Esophagus muscularis mucosa (tissue), 4 donors: Measurements from ENCODE around the gene PLEKHG4B. TPM values are rescaled to one million over a fixed set of nuclear protein-coding genes. Genes with fewer than 3 reads are reported as not detected.

Experiments used
- DNase-seq: peaks from one replicate; pipeline ENCODE4 v3.0.0-alpha.2; 2017; ENCODE audit errors: extremely low spot score
- H3K27ac ChIP-seq, 4 donors: fragments of 200-600 bp; sonication (generic); replicated peaks in 1 of 4; 1 replicate in 3 of 4; 2 replicates in 1 of 4; pipeline ENCODE4 v1.5.1; 2016 to 2019; ENCODE audit warnings: mild to moderate bottlenecking in 1 of 4
- H3K27me3 ChIP-seq, 4 donors: fragments of 200-600 bp; sonication (generic); one replicate each; pipeline versions ENCODE4 v1.5.1 to v1.6.0; 2016 to 2019
- H3K36me3 ChIP-seq, 4 donors: fragments of 200-600 bp; sonication (generic); one replicate each; pipeline ENCODE4 v1.5.1; 2016 to 2019
- H3K4me1 ChIP-seq, 4 donors: fragments of 200-600 bp; sonication (generic); one replicate each; pipeline ENCODE4 v1.5.1; 2016 to 2019
- H3K4me3 ChIP-seq, 4 donors: fragments of 200-600 bp; sonication (generic); 1 replicate in 2 of 4; 2 replicates in 2 of 4; pipeline ENCODE4 v1.5.1; 2016 to 2019; ENCODE audit warnings: mild to moderate bottlenecking in 4 of 4, moderate library complexity in 1 of 4
- H3K9me3 ChIP-seq, 4 donors: fragments of 200-600 bp; sonication (generic); 1 replicate in 3 of 4; 2 replicates in 1 of 4; pipeline ENCODE4 v1.5.1; 2016 to 2019
- CTCF ChIP-seq, 3 experiments: fragments of 200-600 bp in 2 of 3; fragments of 450-650 bp in 1 of 3; sonication (generic) in 2 of 3; IDR thresholded peaks; one replicate each; pipeline ENCODE4 v1.5.1; 2017 to 2019; ENCODE audit warnings: antibody characterized with exemption in 3 of 3, mild to moderate bottlenecking in 2 of 3, moderate library complexity in 1 of 3
- EP300 ChIP-seq: sonication (generic); formaldehyde crosslinking; IDR thresholded peaks from one replicate; pipeline ENCODE4 v1.6.1; 2017; ENCODE audit warnings: antibody characterized with exemption
- POLR2A ChIP-seq: fragments of 450-650 bp; IDR thresholded peaks from one replicate; pipeline ENCODE4 v1.6.1; 2017; ENCODE audit warnings: antibody characterized with exemption, moderate library complexity, mild to moderate bottlenecking, low read depth
- POLR2AphosphoS5 ChIP-seq, 2 donors: sonication (generic); formaldehyde crosslinking; IDR thresholded peaks; one replicate each; pipeline ENCODE4 v1.6.1; 2017; ENCODE audit warnings: antibody characterized with exemption in 2 of 2
- WGBS: methylation state at CpG from one replicate; pipeline ENCODE4 v1.1.5; 2018; 5-methylcytosine and 5-hydroxymethylcytosine counted together
- intact Hi-C: fragments of 100-400 bp; cut with DNase I; formaldehyde crosslinking; loops from one replicate; pipeline ENCODE4 v1.15.1; 2023
- total RNA-seq, 4 donors: library from RNA; depleted of rRNA; stranded (reverse); fragments of >200 nt; gene quantifications; one replicate each; pipeline versions ENCODE4 v1.1.0 to v1.2.1, GENCODE V29; 2016

Gene PLEKHG4B
- total RNA-seq, 4 donors from 2014 or later: under 0.01 to 0.46 TPM; not detected in 2

- H3K27ac ChIP-seq: no peak overlapping the region
- H3K27me3 ChIP-seq: peaks cover 0 to 16% (median 0%) of the 10 kb centered on the region in 4 donors
- TF ChIP-seq POLR2A: no peak
- TF ChIP-seq POLR2AphosphoS5 (IDR thresholded peaks at IDR 0.05): no peak
- TF ChIP-seq CTCF (IDR thresholded peaks at IDR 0.05): no peak
- TF ChIP-seq EP300: no peak
- H3K4me3 ChIP-seq: no peak overlapping the region
- peaks cover 0 to 16% (median 6%) of the 10 kb centered on the region in 4 donors for H3K9me3 ChIP-seq
- no peaks in the 10 kb centered on the region for H3K36me3 ChIP-seq
- peak; percentile 87 for DNase-seq
- intact Hi-C loops: no loop called here
- 95% methylated on average over 5 of the region's 5 CpGs for WGBS
- H3K4me1 ChIP-seq: no peaks in the 10 kb centered on the region
These were observed 27.6 kb downstream of the PLEKHG4B start for GRCh38 chr5:119486-120097.

- H3K4me3 ChIP-seq: no peak overlapping the region
- DNase-seq: no peak
- 83% methylated on average over 4 of the region's 4 CpGs for WGBS
- H3K27ac ChIP-seq: no peak overlapping the region
- TF ChIP-seq POLR2A (no peak), CTCF (IDR thresholded peaks at IDR 0.05) (no peak), EP300 (no peak), POLR2AphosphoS5 (IDR thresholded peaks at IDR 0.05) (no peak)
- intact Hi-C loops: no loop called here
- no peaks in the 10 kb centered on the region for H3K36me3 ChIP-seq
- peaks cover 0 to 13% (median 11%) of the 10 kb centered on the region in 4 donors for H3K9me3 ChIP-seq
- H3K27me3 ChIP-seq: peaks cover 0 to 14% (median 0%) of the 10 kb centered on the region in 4 donors
- no peaks in the 10 kb centered on the region for H3K4me1 ChIP-seq
These were observed 29.5 kb downstream of the PLEKHG4B start for GRCh38 chr5:121432-121831.

GRCh38 chr5:125815-126214 lies 33.8 kb downstream of the PLEKHG4B start:
- Histone ChIP-seq H3K9me3 (peaks cover 0 to 14% (median 11%) of the 10 kb centered on the region in 4 donors), H3K4me3 (no peak overlapping the region), H3K36me3 (no peaks in the 10 kb centered on the region), H3K27me3 (no peaks in the 10 kb centered on the region), H3K4me1 (peaks cover 0 to 14% (median 9%) of the 10 kb centered on the region in 4 donors), H3K27ac (no peak overlapping the region)
- intact Hi-C loops: no loop called here
- no peak for DNase-seq
- TF ChIP-seq POLR2AphosphoS5 (IDR thresholded peaks at IDR 0.05) (no peak), CTCF (IDR thresholded peaks at IDR 0.05) (no peak), POLR2A (no peak), EP300 (no peak)
- 96% methylated on average over 1 of the region's 1 CpG for WGBS

- DNase-seq: peak; percentile 29
- Histone ChIP-seq H3K9me3 (peaks cover 0 to 8% (median 4%) of the 10 kb centered on the region in 4 donors), H3K4me1 (peaks cover 0 to 15% (median 9%) of the 10 kb centered on the region in 4 donors), H3K36me3 (no peaks in the 10 kb centered on the region), H3K27ac (no peak overlapping the region), H3K4me3 (no peak overlapping the region), H3K27me3 (no peaks in the 10 kb centered on the region)
- TF ChIP-seq CTCF (IDR thresholded peaks at IDR 0.05): no peak
- no peak for TF ChIP-seq EP300
- no peak for TF ChIP-seq POLR2A
- TF ChIP-seq POLR2AphosphoS5 (IDR thresholded peaks at IDR 0.05): no peak
- intact Hi-C loops: no loop called here
- WGBS: 94% methylated on average over 7 of the region's 7 CpGs
These were observed 34.8 kb downstream of the PLEKHG4B start for GRCh38 chr5:126806-127205.
